ENCODE data around the gene BCL6.

The BCL6 gene

GRCh38 chr3:187726564-187726963 is 18.7 kb downstream of the BCL6 start:
- DNase-seq (ENCODE audit: low read depth): no peak
- TF ChIP-seq CTCF (IDR thresholded peaks at IDR 0.05; ENCODE audit: low read depth, low read length, missing control alignments): no peak
- no peak overlapping the region for H3K4me3 ChIP-seq (ENCODE audit: low read depth, low read length)

- no peak overlapping the region for H3K4me3 ChIP-seq (ENCODE audit: low read depth, low read length)
- no peak for TF ChIP-seq CTCF (IDR thresholded peaks at IDR 0.05; ENCODE audit: low read depth, low read length, missing control alignments)
- no peak for DNase-seq (ENCODE audit: low read depth)
Measured at GRCh38 chr3:187725653-187726370, 19.5 kb downstream of the BCL6 start.

GRCh38 chr3:187725224-187725623 is 20.0 kb downstream of the BCL6 start:
- H3K4me3 ChIP-seq (ENCODE audit: low read depth, low read length): no peak overlapping the region
- no peak for TF ChIP-seq CTCF (IDR thresholded peaks at IDR 0.05; ENCODE audit: low read depth, low read length, missing control alignments)
- no peak for DNase-seq (ENCODE audit: low read depth)

GRCh38 chr3:187722206-187722612 is 23.1 kb downstream of the BCL6 start:
- no peak for TF ChIP-seq CTCF (IDR thresholded peaks at IDR 0.05; ENCODE audit: low read depth, low read length, missing control alignments)
- no peak overlapping the region for H3K4me3 ChIP-seq (ENCODE audit: low read depth, low read length)
- no peak for DNase-seq (ENCODE audit: low read depth)

- TF ChIP-seq CTCF (IDR thresholded peaks at IDR 0.05; ENCODE audit: low read depth, low read length, missing control alignments): no peak
- H3K4me3 ChIP-seq (ENCODE audit: low read depth, low read length): no peak overlapping the region
- no peak for DNase-seq (ENCODE audit: low read depth)
Measured at GRCh38 chr3:187721055-187721454, 24.2 kb downstream of the BCL6 start.

GRCh38 chr3:187720337-187720670 is 25.0 kb downstream of the BCL6 start:
- no peak for TF ChIP-seq CTCF (IDR thresholded peaks at IDR 0.05; ENCODE audit: low read depth, low read length, missing control alignments)
- H3K4me3 ChIP-seq (ENCODE audit: low read depth, low read length): no peak overlapping the region
- no peak for DNase-seq (ENCODE audit: low read depth)

- TF ChIP-seq CTCF (IDR thresholded peaks at IDR 0.05; ENCODE audit: low read depth, low read length, missing control alignments): no peak
- no peak overlapping the region for H3K4me3 ChIP-seq (ENCODE audit: low read depth, low read length)
- DNase-seq (ENCODE audit: low read depth): no peak
Measured at GRCh38 chr3:187719628-187720336, 25.5 kb downstream of the BCL6 start.

All from GM12864 (cell line).